Fibroblast of lung (primary cell): Measurements from ENCODE around the gene NMNAT3. TPM values are rescaled to one million over a fixed set of nuclear protein-coding genes. Genes with fewer than 3 reads are reported as not detected.

Source experiments
- DNase-seq, 2 donors: peaks; one replicate each; pipeline versions ENCODE4 v3.0.0 to v3.0.0-alpha.2; 2010; ENCODE audit warnings: low read depth in 2 of 2
- H2AFZ ChIP-seq: 2 replicates; pipeline ENCODE4 v1.5.1; 2012; ENCODE audit warnings: low read length, control low read depth, inconsistent platforms
- H3K27ac ChIP-seq: 2 replicates; pipeline ENCODE4 v1.5.1; 2011; ENCODE audit warnings: low read length, control low read depth; ENCODE audit not compliant: insufficient read depth
- H3K27me3 ChIP-seq: 2 replicates; pipeline ENCODE4 v1.5.1; 2011; ENCODE audit warnings: mild to moderate bottlenecking, low read length; ENCODE audit not compliant: control insufficient read depth, insufficient read depth
- H3K36me3 ChIP-seq: 2 replicates; pipeline ENCODE4 v1.5.1; 2011; ENCODE audit warnings: low read length; ENCODE audit not compliant: control insufficient read depth, insufficient read depth
- H3K4me1 ChIP-seq: 2 replicates; pipeline ENCODE4 v1.5.1; 2011; ENCODE audit warnings: low read length; ENCODE audit not compliant: control insufficient read depth, insufficient read depth; ENCODE audit errors: extremely low read depth
- H3K4me2 ChIP-seq: 2 replicates; pipeline ENCODE4 v1.5.1; 2011; ENCODE audit warnings: low read length, control low read depth; ENCODE audit not compliant: insufficient read depth; ENCODE audit errors: extremely low read depth
- H3K4me3 ChIP-seq, 4 experiments: fragments of 200-600 bp in 1 of 4; sonication (generic) in 1 of 4; replicated peaks in 1 of 4; 2 replicates each; pipeline ENCODE4 v1.5.1; 2011 to 2016; ENCODE audit warnings: low read length in 4 of 4, low read depth in 3 of 4, mild to moderate bottlenecking in 3 of 4, control low read depth in 2 of 4, inconsistent platforms in 1 of 4, mixed read lengths in 1 of 4; ENCODE audit not compliant: insufficient read depth in 1 of 4; ENCODE audit errors: control extremely low read depth in 1 of 4
- H3K79me2 ChIP-seq: 2 replicates; pipeline ENCODE4 v1.5.1; 2012; ENCODE audit warnings: mild to moderate bottlenecking, low read length, inconsistent platforms; ENCODE audit not compliant: control insufficient read depth, insufficient read depth
- H3K9ac ChIP-seq: 2 replicates; pipeline ENCODE4 v1.5.1; 2011; ENCODE audit warnings: mild to moderate bottlenecking, low read length, control low read depth; ENCODE audit not compliant: insufficient read depth
- H3K9me3 ChIP-seq: 2 replicates; pipeline ENCODE4 v1.5.1; 2012; ENCODE audit warnings: low read depth, low read length; ENCODE audit not compliant: control insufficient read depth, insufficient read depth
- H4K20me1 ChIP-seq: 2 replicates; pipeline ENCODE4 v1.5.1; 2011; ENCODE audit warnings: low read length; ENCODE audit not compliant: control insufficient read depth, insufficient read depth; ENCODE audit errors: extremely low read depth
- EZH2 ChIP-seq: IDR thresholded peaks from 2 replicates; pipeline ENCODE4 v1.5.1; 2012; ENCODE audit warnings: low read length, control low read depth, mild to moderate bottlenecking; ENCODE audit errors: missing control alignments
- polyA plus RNA-seq, 2 donors: library from polyadenylated mRNA; depleted of rRNA in 1 of 2; stranded (reverse) in 1 of 2; unstranded in 1 of 2; fragments of >200 nt; gene quantifications; 2 replicates each; pipeline ENCODE4 v1.2.1, GENCODE V29; 2011 to 2012; ENCODE audit warnings: missing spikeins in 1 of 2
- total RNA-seq: library from RNA; depleted of rRNA; stranded (reverse); fragments of >200 nt; gene quantifications from 2 replicates; pipeline ENCODE4 v1.2.1, GENCODE V29; 2014
- TF ChIP-seq, protein P1 (sequence below), 2 donors: IDR thresholded peaks in 1 of 2; conservative IDR thresholded peaks in 1 of 2; 1 replicate in 1 of 2; 2 replicates in 1 of 2; pipeline ENCODE4 v1.5.1; 2011 to 2012; ENCODE audit warnings: low read length in 2 of 2, control low read depth in 1 of 2, inconsistent platforms in 1 of 2, low read depth in 1 of 2, mild to moderate bottlenecking in 1 of 2

The NMNAT3 gene
- total and polyA plus RNA-seq, 2 donors (not counting 1 experiment from before 2014, with no cell fraction given) = 0.68 to 2.5 TPM

DNA sequence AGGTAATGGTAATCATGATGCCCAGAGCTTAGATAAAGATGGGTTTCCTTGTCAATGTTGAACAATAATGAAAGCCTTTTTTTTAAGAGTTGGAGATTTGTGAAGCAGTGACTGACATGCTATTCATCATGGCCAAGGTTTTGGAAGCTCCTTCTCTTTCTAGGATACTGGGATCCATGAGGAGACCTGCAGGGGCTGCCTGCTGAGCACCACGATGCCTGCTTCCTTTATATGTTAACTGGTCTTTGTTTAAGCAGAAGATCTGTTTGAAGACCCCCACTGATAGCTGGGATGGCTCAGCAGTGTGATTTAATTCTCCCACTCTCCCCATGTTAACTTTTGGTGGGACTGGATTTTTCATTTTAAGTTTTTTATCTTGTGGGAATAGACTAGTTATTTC is 154.1 kb downstream of the NMNAT3 start:
- no peaks in the 10 kb centered on the region for H3K27me3 ChIP-seq
- no peaks in the 10 kb centered on the region for H3K9me3 ChIP-seq
- no peak overlapping the region for H3K4me3 ChIP-seq
- no peak overlapping the region for H3K27ac ChIP-seq
- H3K36me3 ChIP-seq = no peaks in the 10 kb centered on the region
- no peak overlapping the region for H2AFZ ChIP-seq
- no peak for DNase-seq
- H4K20me1 ChIP-seq = no peaks in the 10 kb centered on the region
- no peak overlapping the region for H3K4me2 ChIP-seq
- H3K79me2 ChIP-seq = no peaks in the 10 kb centered on the region
- TF ChIP-seq, protein P1, sequence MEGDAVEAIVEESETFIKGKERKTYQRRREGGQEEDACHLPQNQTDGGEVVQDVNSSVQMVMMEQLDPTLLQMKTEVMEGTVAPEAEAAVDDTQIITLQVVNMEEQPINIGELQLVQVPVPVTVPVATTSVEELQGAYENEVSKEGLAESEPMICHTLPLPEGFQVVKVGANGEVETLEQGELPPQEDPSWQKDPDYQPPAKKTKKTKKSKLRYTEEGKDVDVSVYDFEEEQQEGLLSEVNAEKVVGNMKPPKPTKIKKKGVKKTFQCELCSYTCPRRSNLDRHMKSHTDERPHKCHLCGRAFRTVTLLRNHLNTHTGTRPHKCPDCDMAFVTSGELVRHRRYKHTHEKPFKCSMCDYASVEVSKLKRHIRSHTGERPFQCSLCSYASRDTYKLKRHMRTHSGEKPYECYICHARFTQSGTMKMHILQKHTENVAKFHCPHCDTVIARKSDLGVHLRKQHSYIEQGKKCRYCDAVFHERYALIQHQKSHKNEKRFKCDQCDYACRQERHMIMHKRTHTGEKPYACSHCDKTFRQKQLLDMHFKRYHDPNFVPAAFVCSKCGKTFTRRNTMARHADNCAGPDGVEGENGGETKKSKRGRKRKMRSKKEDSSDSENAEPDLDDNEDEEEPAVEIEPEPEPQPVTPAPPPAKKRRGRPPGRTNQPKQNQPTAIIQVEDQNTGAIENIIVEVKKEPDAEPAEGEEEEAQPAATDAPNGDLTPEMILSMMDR (conservative IDR thresholded peaks at IDR 0.05 in 1 of 2, IDR thresholded peaks at IDR 0.05 in 1 of 2; ENCODE audit: low read depth in 1 of 2, low read length in 2 of 2) = no peak
- TF ChIP-seq EZH2 = no peak
- H3K9ac ChIP-seq = no peak overlapping the region
- no peaks in the 10 kb centered on the region for H3K4me1 ChIP-seq

DNA sequence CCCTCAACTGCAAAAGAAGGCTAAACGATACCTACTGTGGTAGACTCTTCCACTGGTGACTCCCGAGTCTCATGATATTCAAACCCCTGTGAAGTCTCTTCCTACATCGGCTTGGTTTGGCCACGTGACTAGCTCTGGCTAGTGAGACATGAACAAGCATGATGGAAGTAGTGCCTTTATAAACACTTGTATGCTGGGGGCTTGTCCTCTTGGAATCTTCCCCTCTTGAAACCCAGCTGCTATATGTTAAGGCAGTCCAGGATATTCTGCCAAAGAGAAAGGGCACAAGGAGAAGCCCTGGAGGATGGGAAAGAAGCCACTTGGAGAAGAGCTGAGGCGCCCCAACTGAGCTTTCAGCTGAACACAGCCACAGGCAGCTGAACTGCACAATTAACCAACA is 154.6 kb downstream of the NMNAT3 start:
- Histone ChIP-seq H3K9ac (no peak overlapping the region), H3K27me3 (no peaks in the 10 kb centered on the region), H3K4me2 (no peak overlapping the region), H3K36me3 (no peaks in the 10 kb centered on the region), H3K27ac (no peak overlapping the region), H4K20me1 (no peaks in the 10 kb centered on the region), H3K4me1 (no peaks in the 10 kb centered on the region), H3K79me2 (no peaks in the 10 kb centered on the region), H3K4me3 (no peak overlapping the region), H3K9me3 (no peaks in the 10 kb centered on the region), H2AFZ (no peak overlapping the region)
- TF ChIP-seq EZH2 = no peak
- TF ChIP-seq, protein P1 (conservative IDR thresholded peaks at IDR 0.05 in 1 of 2, IDR thresholded peaks at IDR 0.05 in 1 of 2; ENCODE audit: low read depth in 1 of 2, low read length in 2 of 2) = no peak
- no peak for DNase-seq

GRCh38 chr3:139522421-139522820 is 155.4 kb downstream of the NMNAT3 start:
- no peak for DNase-seq
- TF ChIP-seq EZH2 = no peak
- TF ChIP-seq, protein P1 (conservative IDR thresholded peaks at IDR 0.05 in 1 of 2, IDR thresholded peaks at IDR 0.05 in 1 of 2; ENCODE audit: low read depth in 1 of 2, low read length in 2 of 2) = no peak
- Histone ChIP-seq H3K79me2 (no peaks in the 10 kb centered on the region), H4K20me1 (no peaks in the 10 kb centered on the region), H3K9me3 (no peaks in the 10 kb centered on the region), H3K9ac (no peak overlapping the region), H3K4me3 (no peak overlapping the region), H3K4me1 (no peaks in the 10 kb centered on the region), H3K27me3 (no peaks in the 10 kb centered on the region), H2AFZ (no peak overlapping the region), H3K36me3 (no peaks in the 10 kb centered on the region), H3K4me2 (no peak overlapping the region), H3K27ac (no peak overlapping the region)
